Measurements from ENCODE around the gene NUSAP1.
A peak's percentile ranks its signal among the peaks of the same experiment; 100 is the strongest.
"Not testable (repeated sequence)": the region's sequence is repeated elsewhere in the genome, so short reads cannot be mapped to it uniquely, and the experiment has no call there.

The NUSAP1 gene

GRCh38 chr15:41416128-41416741 lies 83.6 kb downstream of the NUSAP1 start:
- peak; percentile 57 for DNase-seq

- DNase-seq = peak; percentile 99
These were observed 84.2 kb downstream of the NUSAP1 start, which contains the start of gene RTF1 for GRCh38 chr15:41416742-41417417. TSS of gene RTF1 (plus strand) at chr15:41417095. CDS start at chr15:41417116, 21 bp downstream.

- no peak for DNase-seq
These were observed 84.9 kb downstream of the NUSAP1 start for GRCh38 chr15:41417418-41418195.

GRCh38 chr15:41423979-41424659 lies 91.4 kb downstream of the NUSAP1 start:
- DNase-seq = no peak

- DNase-seq = no peak
These were observed 92.1 kb downstream of the NUSAP1 start for GRCh38 chr15:41424809-41425208.

GRCh38 chr15:41425907-41426306 lies 93.2 kb downstream of the NUSAP1 start:
- DNase-seq = not testable (repeated sequence)

- no peak for DNase-seq
These were observed 96.6 kb downstream of the NUSAP1 start for GRCh38 chr15:41429003-41429890.
